ENCODE measurements around the gene STPG2. TPM values are rescaled to one million over a fixed set of nuclear protein-coding genes. Genes with fewer than 3 reads are reported as not detected.

Gene STPG2
- total RNA-seq, 6 experiments from 2014 or later = not detected

GRCh38 chr4:97867557-97868091, 275.7 kb downstream of the STPG2 start:
- no peaks in the 10 kb centered on the region for H3K36me3 Mint-ChIP-seq (ENCODE audit: low read depth)
- no peaks in the 10 kb centered on the region for H3K27me3 Mint-ChIP-seq (ENCODE audit: insufficient read depth)
- no peak overlapping the region for H3K27ac Mint-ChIP-seq
- H3K9me3 Mint-ChIP-seq = peaks cover 12% of the 10 kb centered on the region
- DNase-seq = no peak
- TF ChIP-seq CTCF (IDR thresholded peaks at IDR 0.05) = no peak
- H3K4me3 Mint-ChIP-seq = no peak overlapping the region
- H3K4me1 Mint-ChIP-seq (ENCODE audit: low read depth) = no peaks in the 10 kb centered on the region

GRCh38 chr4:97866821-97867556, 276.3 kb downstream of the STPG2 start:
- H3K27ac Mint-ChIP-seq = no peak overlapping the region
- H3K9me3 Mint-ChIP-seq = peaks cover 18% of the 10 kb centered on the region
- H3K27me3 Mint-ChIP-seq (ENCODE audit: insufficient read depth) = no peaks in the 10 kb centered on the region
- no peaks in the 10 kb centered on the region for H3K4me1 Mint-ChIP-seq (ENCODE audit: low read depth)
- no peaks in the 10 kb centered on the region for H3K36me3 Mint-ChIP-seq (ENCODE audit: low read depth)
- no peak overlapping the region for H3K4me3 Mint-ChIP-seq
- DNase-seq = no peak
- no peak for TF ChIP-seq CTCF (IDR thresholded peaks at IDR 0.05)

GRCh38 chr4:97851115-97851514, 292.2 kb downstream of the STPG2 start:
- no peaks in the 10 kb centered on the region for H3K4me1 Mint-ChIP-seq (ENCODE audit: low read depth)
- H3K4me3 Mint-ChIP-seq = no peak overlapping the region
- no peak overlapping the region for H3K27ac Mint-ChIP-seq
- H3K36me3 Mint-ChIP-seq (ENCODE audit: low read depth) = no peaks in the 10 kb centered on the region
- H3K27me3 Mint-ChIP-seq (ENCODE audit: insufficient read depth) = no peaks in the 10 kb centered on the region
- H3K9me3 Mint-ChIP-seq = peaks cover 30% of the 10 kb centered on the region
- TF ChIP-seq CTCF (IDR thresholded peaks at IDR 0.05) = no peak
- no peak for DNase-seq

- Mint-ChIP-seq H3K4me3 (no peak overlapping the region), H3K27ac (no peak overlapping the region), H3K4me1 (ENCODE audit: low read depth) (no peaks in the 10 kb centered on the region), H3K36me3 (ENCODE audit: low read depth) (no peaks in the 10 kb centered on the region), H3K27me3 (ENCODE audit: insufficient read depth) (no peaks in the 10 kb centered on the region), H3K9me3 (peaks cover 15% of the 10 kb centered on the region)
- DNase-seq = no peak
- TF ChIP-seq CTCF (IDR thresholded peaks at IDR 0.05) = no peak
Observed at GRCh38 chr4:97845758-97846157, 297.5 kb downstream of the STPG2 start.

- Mint-ChIP-seq H3K27me3 (ENCODE audit: insufficient read depth) (no peaks in the 10 kb centered on the region), H3K36me3 (ENCODE audit: low read depth) (no peaks in the 10 kb centered on the region), H3K4me3 (no peak overlapping the region), H3K4me1 (ENCODE audit: low read depth) (no peaks in the 10 kb centered on the region), H3K9me3 (peaks cover 15% of the 10 kb centered on the region), H3K27ac (no peak overlapping the region)
- TF ChIP-seq CTCF (IDR thresholded peaks at IDR 0.05) = no peak
- DNase-seq = no peak
Observed at GRCh38 chr4:97841512-97841911, 301.8 kb downstream of the STPG2 start.

All from HFFc6 (cell line).